GM12878 (cell line): Measurements from ENCODE around the gene MAPKAPK3.

Experiments used
- CHD2 ChIP-seq: IDR thresholded peaks from 2 replicates; pipeline ENCODE4 v1.6.1; 2011; ENCODE audit warnings: low read depth, low read length, improper control_type of control experiment, borderline replicate concordance
- CTCF ChIP-seq, 3 experiments: IDR thresholded peaks in 2 of 3; conservative IDR thresholded peaks in 1 of 3; 2 replicates each; pipeline ENCODE4 v1.5.1; 2011; ENCODE audit warnings: low read depth in 3 of 3, low read length in 3 of 3, mild to moderate bottlenecking in 3 of 3, control low read depth in 2 of 3, moderate library complexity in 2 of 3, inconsistent platforms in 1 of 3, mixed read lengths in 1 of 3; ENCODE audit not compliant: control insufficient read depth in 2 of 3, insufficient read depth in 1 of 3; ENCODE audit errors: extremely low read depth in 1 of 3
- EZH2 ChIP-seq: IDR thresholded peaks from 2 replicates; pipeline ENCODE4 v1.6.1; 2012; ENCODE audit warnings: low read depth, mild to moderate bottlenecking, control low read depth, inconsistent platforms, low read length, borderline replicate concordance; ENCODE audit not compliant: control insufficient read depth
- HDAC2 ChIP-seq: fragments of 200-600 bp; sonication (generic); IDR thresholded peaks from 2 replicates; pipeline ENCODE4 v1.6.1; 2017
- MLLT1 ChIP-seq: fragments of 450-650 bp; IDR thresholded peaks from 2 replicates; pipeline ENCODE4 v1.6.1; 2016; ENCODE audit warnings: mild to moderate bottlenecking
- MTA3 ChIP-seq: IDR thresholded peaks from 2 replicates; pipeline ENCODE4 v1.6.1; 2012; ENCODE audit warnings: low read length, inconsistent platforms, borderline replicate concordance
- MYC ChIP-seq: IDR thresholded peaks from 2 replicates; pipeline ENCODE4 v1.6.1; 2011; ENCODE audit warnings: mild to moderate bottlenecking, low read length, moderate library complexity, inconsistent platforms; ENCODE audit not compliant: insufficient read depth, insufficient replicate concordance, insufficient read length, severe bottlenecking
- NFYA ChIP-seq: IDR thresholded peaks from 2 replicates; pipeline ENCODE4 v1.6.1; 2011; ENCODE audit warnings: low read depth, mild to moderate bottlenecking, low read length, improper control_type of control experiment, borderline replicate concordance
- NR2C2 ChIP-seq: IDR thresholded peaks from 2 replicates; pipeline ENCODE4 v1.6.1; 2011; ENCODE audit warnings: borderline replicate concordance, low read depth; ENCODE audit not compliant: control insufficient read depth, insufficient read length
- POLR2A ChIP-seq: IDR thresholded peaks from 2 replicates; pipeline ENCODE4 v1.6.1; 2011; ENCODE audit warnings: low read depth, mild to moderate bottlenecking, low read length
- POLR2AphosphoS5 ChIP-seq: IDR thresholded peaks from 2 replicates; pipeline ENCODE4 v1.6.1; 2011; ENCODE audit warnings: mild to moderate bottlenecking, low read length, inconsistent platforms
- REST ChIP-seq: IDR thresholded peaks from 2 replicates; pipeline ENCODE4 v1.6.1; 2012; ENCODE audit warnings: mild to moderate bottlenecking, low read depth, low read length
- RFX5 ChIP-seq: IDR thresholded peaks from 2 replicates; pipeline ENCODE4 v1.6.1; 2011; ENCODE audit warnings: low read depth, low read length, improper control_type of control experiment
- SREBF2 ChIP-seq: IDR thresholded peaks from 2 replicates; pipeline ENCODE4 v1.6.1; 2012; ENCODE audit warnings: mild to moderate bottlenecking, low read length

- no peak for TF ChIP-seq REST
- no peak for TF ChIP-seq MTA3
- no peak for TF ChIP-seq POLR2AphosphoS5
- no peak for TF ChIP-seq POLR2A
- TF ChIP-seq CTCF (IDR thresholded peaks at IDR 0.05 in 2 of 3, conservative IDR thresholded peaks at IDR 0.05 in 1 of 3; ENCODE audit: control insufficient read depth in 2 of 3, extremely low read depth in 1 of 3, insufficient read depth in 1 of 3, low read depth in 3 of 3, low read length in 3 of 3), result no peak
- no peak for TF ChIP-seq MLLT1
- TF ChIP-seq HDAC2, result no peak
- no peak for TF ChIP-seq NFYA
- TF ChIP-seq MYC, result no peak
- TF ChIP-seq SREBF2, result no peak
- TF ChIP-seq EZH2, result no peak
- no peak for TF ChIP-seq RFX5
- no peak for TF ChIP-seq NR2C2
- no peak for TF ChIP-seq CHD2
Observed at GRCh38 chr3:50698269-50698668, 81.3 kb downstream of the MAPKAPK3 start.
